ENCODE measurements around the gene FOXP2. TPM values are rescaled to one million over a fixed set of nuclear protein-coding genes. Genes with fewer than 3 reads are reported as not detected.

The FOXP2 gene
- total RNA-seq, 1 donor from 2014 or later: 5.3 TPM

DNA sequence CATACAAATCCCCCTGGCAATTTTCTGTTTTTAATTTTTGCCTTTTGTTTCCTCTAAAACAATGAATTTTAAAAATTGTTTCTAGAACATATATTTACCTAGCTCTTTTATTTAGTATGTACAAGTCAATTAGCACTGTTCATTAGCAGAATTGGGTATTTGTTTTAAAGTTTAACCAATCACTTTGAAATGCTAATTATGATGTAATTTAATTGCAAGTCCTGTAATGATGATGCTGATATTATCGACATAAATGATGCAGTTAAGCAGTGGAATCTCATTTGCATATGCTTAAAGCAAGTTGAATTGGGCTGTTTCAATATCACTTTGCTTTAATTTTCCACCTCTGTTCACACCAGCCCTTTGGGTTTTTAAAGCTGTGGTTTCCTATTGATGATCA, 2.7 kb downstream of the FOXP2 start:
- Histone ChIP-seq H3K36me3 (ENCODE audit: control insufficient read depth, insufficient read depth, low read length) (no peaks in the 10 kb centered on the region), H3K27me3 (ENCODE audit: control insufficient read depth, insufficient read depth, low read length) (no peaks in the 10 kb centered on the region), H3K4me3 (ENCODE audit: low read depth, low read length) (no peak overlapping the region)
- DNase-seq (ENCODE audit: low read depth) (no peak), FAIRE-seq (no peak)
- no peak for TF ChIP-seq CTCF (IDR thresholded peaks at IDR 0.05; ENCODE audit: insufficient read depth, low read length, severe bottlenecking)

DNA sequence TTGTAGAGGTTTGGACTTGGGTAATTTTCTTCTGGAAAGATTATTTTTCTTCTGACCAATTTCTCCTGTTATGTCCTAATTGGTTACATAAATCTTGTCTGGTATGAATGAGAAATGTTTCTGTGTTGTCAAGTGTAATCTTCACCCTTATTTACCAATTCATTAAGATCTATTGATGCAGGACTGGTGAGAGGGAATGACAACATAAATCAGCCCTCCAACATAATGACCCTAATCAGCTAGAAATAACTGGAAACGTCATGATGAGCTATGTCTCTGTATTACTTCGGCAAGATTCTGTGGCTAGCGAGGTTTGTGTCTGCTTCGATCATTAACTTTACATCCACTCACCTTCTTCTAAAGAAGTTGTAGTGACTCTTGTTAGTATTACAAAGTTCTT, 3.5 kb downstream of the FOXP2 start:
- no peak for TF ChIP-seq CTCF (IDR thresholded peaks at IDR 0.05; ENCODE audit: insufficient read depth, low read length, severe bottlenecking)
- DNase-seq (ENCODE audit: low read depth): no peak
- H3K27me3 ChIP-seq (ENCODE audit: control insufficient read depth, insufficient read depth, low read length): no peaks in the 10 kb centered on the region
- H3K4me3 ChIP-seq (ENCODE audit: low read depth, low read length): no peak overlapping the region
- no peaks in the 10 kb centered on the region for H3K36me3 ChIP-seq (ENCODE audit: control insufficient read depth, insufficient read depth, low read length)
- FAIRE-seq: no peak

- no peak for DNase-seq (ENCODE audit: low read depth)
- Histone ChIP-seq H3K27me3 (ENCODE audit: control insufficient read depth, insufficient read depth, low read length) (no peaks in the 10 kb centered on the region), H3K36me3 (ENCODE audit: control insufficient read depth, insufficient read depth, low read length) (no peaks in the 10 kb centered on the region), H3K4me3 (ENCODE audit: low read depth, low read length) (no peak overlapping the region)
- FAIRE-seq: no peak
- TF ChIP-seq CTCF (IDR thresholded peaks at IDR 0.05; ENCODE audit: insufficient read depth, low read length, severe bottlenecking): no peak
These were observed 5.0 kb downstream of the FOXP2 start for GRCh38 chr7:114419441-114420272.

- H3K27me3 ChIP-seq (ENCODE audit: control insufficient read depth, insufficient read depth, low read length): no peaks in the 10 kb centered on the region
- H3K4me3 ChIP-seq (ENCODE audit: low read depth, low read length): no peak overlapping the region
- peak; percentile 86 for DNase-seq (ENCODE audit: low read depth)
- no peaks in the 10 kb centered on the region for H3K36me3 ChIP-seq (ENCODE audit: control insufficient read depth, insufficient read depth, low read length)
- peak; percentile 49 for TF ChIP-seq CTCF (IDR thresholded peaks at IDR 0.05; ENCODE audit: insufficient read depth, low read length, severe bottlenecking)
- no peak for FAIRE-seq
These were observed 8.2 kb downstream of the FOXP2 start for GRCh38 chr7:114422507-114423501.

- Histone ChIP-seq H3K27me3 (ENCODE audit: control insufficient read depth, insufficient read depth, low read length) (no peaks in the 10 kb centered on the region), H3K4me3 (ENCODE audit: low read depth, low read length) (no peak overlapping the region), H3K36me3 (ENCODE audit: control insufficient read depth, insufficient read depth, low read length) (no peaks in the 10 kb centered on the region)
- no peak for DNase-seq (ENCODE audit: low read depth)
- TF ChIP-seq CTCF (IDR thresholded peaks at IDR 0.05; ENCODE audit: insufficient read depth, low read length, severe bottlenecking): no peak
- FAIRE-seq: no peak
These were observed 11.8 kb downstream of the FOXP2 start for GRCh38 chr7:114426382-114426781.
